GM11168 (cell line): ENCODE measurements around the gene SCYGR7.
"Not testable (repeated sequence)": the region's sequence is repeated elsewhere in the genome, so short reads cannot be mapped to it uniquely, and the experiment has no call there.

Source experiments
- in situ Hi-C: fragments of 300-500 bp; cut with MboI; formaldehyde crosslinking; loops from one replicate; pipeline ENCODE4 v1.12.0; 2022; ENCODE audit warnings: low sequenced_read_pairs; ENCODE audit not compliant: unreplicated experiment

The SCYGR7 gene, protein sequence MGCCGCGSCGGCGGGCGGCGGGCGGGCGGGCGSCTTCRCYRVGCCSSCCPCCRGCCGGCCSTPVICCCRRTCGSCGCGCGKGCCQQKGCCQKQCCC

GRCh38 chr2:227728035-227728434, at the start of gene SCYGR7:
TSS of gene SCYGR7 (plus strand) at chr2:227728335. CDS start at chr2:227728335, 0 bp downstream.
- in situ Hi-C loops: no loop called here

DNA sequence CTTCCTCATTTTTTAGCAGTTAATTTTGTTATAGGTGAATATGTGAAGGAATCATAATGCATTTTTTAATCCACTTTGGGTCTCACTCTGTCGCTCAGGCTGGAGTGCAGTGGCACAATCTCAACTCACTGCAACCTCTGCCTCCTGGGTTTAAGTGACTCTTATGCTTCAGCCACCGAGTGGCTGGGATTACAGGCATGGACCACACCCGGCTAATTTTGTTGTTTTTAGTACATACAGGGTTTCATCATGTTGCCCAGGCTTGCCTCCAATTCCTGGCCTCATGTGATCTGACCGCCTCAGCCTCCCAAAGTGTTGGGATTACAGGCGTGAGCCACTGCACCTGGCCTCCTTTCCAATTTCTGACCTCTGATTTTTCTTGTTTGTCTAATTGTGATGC, 43.9 kb upstream of the SCYGR7 start:
- in situ Hi-C loops: no loop called here

- in situ Hi-C loops: no loop called here
These were observed 40.9 kb upstream of the SCYGR7 start for GRCh38 chr2:227687189-227687588.

- in situ Hi-C loops: no loop called here
These were observed 31.0 kb upstream of the SCYGR7 start for GRCh38 chr2:227696990-227697679.

DNA sequence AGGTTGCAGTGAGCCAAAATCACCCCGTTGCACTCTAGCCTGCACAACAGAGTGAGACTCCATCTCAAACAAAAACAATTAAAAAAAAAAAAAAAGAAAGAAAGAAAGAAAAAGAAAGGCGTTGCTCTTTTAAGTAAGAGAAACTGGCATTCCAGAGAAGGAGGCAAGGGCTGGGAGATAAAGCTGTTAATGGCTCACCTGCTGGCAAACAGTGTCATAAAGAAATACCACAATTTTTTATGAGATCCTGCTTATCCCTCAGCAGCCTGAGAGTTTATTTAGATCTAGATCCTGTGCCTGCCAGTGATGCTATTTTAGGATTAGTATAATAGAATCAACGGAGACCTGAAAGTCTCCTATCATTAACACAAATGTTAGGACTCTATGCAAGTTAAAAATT, 26.6 kb upstream of the SCYGR7 start:
- in situ Hi-C loops: no loop called here

DNA sequence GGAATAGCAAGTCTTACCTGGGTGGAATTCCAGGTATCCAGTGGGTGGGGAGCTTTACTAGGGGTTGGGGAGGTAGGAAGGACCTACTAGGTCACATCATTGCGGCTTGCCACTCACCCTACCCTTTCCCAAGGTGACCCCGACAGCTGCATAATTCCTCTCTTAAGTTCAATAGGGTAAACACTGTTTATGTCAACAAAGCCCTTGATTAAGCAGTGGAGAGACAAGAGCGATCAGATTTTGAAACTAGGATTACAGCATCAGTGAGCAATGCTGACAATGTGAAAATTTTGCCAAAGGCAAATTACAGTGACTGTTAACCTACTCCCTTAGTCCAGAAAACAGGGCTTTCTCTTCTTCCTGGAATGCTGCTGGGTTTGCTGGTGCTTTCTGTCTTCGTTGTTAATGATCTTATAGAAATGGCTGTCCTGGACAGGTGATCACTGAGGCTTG, 24.8 kb upstream of the SCYGR7 start:
- in situ Hi-C loops: no loop called here

DNA sequence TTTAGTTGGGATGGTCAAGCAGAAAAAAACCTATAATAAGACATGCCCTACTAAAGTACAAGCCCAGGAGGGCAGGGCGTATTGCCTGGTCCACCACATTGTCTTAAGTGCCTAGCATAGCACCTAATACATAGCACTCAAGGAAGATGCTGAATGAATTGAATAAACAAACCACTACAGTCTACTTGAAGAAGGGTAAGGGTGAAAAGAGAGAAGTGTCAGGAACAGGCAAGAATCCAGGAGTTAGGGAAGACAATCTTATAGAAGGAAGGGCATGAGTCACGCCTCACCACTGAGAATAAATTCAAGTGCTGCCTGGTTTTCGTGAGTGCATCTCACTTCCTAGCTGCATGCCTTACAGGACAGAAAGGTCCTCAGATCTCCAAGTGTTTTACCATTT, 24.2 kb upstream of the SCYGR7 start:
- in situ Hi-C loops: no loop called here

GRCh38 chr2:227706859-227707258, 21.3 kb upstream of the SCYGR7 start:
- in situ Hi-C loops: no loop called here

GRCh38 chr2:227707390-227707789, 20.7 kb upstream of the SCYGR7 start:
- in situ Hi-C loops: no loop called here

DNA sequence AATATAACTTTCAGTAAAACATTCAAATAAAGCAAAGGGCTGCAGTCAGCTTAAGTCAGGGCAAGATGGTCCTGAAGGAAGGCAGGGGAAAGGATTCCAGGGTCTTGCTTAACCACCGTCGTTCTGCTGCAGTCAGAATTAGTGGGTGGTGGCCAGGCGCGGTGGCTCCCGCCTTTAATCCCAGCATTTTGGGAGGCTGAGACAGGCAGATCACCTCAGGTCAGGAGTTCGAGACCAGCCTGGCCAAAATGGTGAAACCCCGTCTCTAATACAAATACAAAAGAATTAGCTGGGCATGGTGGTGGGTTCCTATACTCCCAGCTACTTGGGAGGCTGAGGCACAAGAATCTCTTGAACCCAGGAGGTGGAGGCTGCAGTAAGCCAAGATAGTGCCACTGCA, 17.1 kb upstream of the SCYGR7 start:
- in situ Hi-C loops: no loop called here

DNA sequence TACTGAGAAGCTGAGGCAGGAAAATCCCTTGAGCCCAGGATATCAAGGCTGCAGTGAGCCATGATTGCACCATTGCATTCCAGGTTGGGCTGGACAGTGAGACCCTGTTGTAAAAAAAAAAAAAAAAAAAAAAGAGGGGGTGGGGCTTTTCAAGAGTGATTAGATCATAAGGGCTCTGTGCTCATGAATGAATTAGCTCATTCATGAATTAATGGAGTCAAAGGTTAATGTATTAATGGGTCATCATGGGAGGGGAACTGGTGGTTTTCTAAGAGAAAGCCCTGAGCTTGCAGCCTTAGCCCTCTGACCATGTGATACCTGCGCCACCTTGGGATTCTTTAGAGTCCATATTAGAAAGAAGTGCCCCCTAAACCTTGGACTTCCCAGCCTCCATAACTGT, 14.8 kb upstream of the SCYGR7 start:
- in situ Hi-C loops: no loop called here

DNA sequence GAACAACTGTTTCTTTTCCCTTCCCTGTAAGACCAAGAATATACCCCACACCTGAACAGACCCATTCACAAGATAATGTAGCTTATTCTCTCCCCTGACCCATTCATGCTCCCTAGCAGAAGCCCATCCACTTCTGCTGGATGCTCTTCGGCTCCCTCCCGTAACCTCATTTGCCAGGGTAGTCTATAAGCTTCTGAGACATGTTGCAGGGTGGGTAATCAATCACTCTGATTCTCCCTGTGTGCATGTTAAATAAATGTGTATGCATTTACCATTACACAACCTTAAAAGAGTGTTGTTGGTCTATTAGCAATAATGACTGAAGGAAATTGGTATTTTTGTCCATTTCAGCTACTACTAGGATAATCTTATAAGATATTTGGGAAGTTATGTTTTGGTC, 11.6 kb upstream of the SCYGR7 start:
- in situ Hi-C loops: no loop called here

DNA sequence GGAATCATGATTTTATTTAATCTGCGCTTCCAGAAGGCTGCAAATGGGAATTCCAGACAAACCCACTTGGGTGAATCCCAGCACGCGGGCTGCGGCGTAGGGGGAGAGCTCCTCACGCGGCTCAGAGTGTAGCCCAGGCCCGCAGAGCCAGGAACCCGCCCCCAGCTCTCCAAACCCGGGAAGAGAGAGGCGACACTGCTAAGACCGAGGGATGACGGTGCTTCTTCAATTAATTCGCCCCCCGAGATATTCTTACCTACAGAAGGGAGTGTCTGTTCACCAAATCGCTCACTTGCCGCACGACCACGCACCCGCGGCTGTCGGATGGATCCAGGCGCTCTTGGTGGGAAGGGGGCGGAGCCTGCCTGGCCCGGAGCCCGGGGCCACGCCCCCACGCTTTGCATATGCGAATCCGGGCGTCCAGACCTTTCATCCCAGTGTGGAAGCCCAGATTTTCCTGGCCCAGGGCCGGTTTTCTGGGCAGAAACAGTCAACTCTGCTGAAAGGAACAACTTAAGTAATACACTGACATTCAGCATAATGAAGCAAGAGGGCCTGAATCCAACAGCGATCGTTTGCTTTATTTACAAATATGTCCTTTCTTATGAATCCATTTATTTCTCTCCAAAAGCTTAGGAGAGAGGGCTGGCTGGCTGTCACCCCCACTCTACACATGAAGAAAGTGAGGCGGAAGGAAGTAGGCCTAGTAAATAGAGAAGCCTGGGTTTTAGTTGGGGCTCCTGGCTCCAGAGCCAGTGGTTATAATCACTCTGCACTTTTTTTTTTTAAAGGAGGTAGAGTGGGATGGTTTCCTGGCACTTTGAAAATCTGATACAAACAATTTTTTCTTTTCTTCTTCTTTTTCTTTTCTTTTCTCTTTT, 10.2 kb upstream of the SCYGR7 start, which contains the start of gene SLC19A3:
Gene SLC19A3, minus strand, starts transcription at position 342 of the 881 bp plus-strand sequence. CDS start 15,710 bp downstream, outside the sequence.
- in situ Hi-C loops: no loop called here

DNA sequence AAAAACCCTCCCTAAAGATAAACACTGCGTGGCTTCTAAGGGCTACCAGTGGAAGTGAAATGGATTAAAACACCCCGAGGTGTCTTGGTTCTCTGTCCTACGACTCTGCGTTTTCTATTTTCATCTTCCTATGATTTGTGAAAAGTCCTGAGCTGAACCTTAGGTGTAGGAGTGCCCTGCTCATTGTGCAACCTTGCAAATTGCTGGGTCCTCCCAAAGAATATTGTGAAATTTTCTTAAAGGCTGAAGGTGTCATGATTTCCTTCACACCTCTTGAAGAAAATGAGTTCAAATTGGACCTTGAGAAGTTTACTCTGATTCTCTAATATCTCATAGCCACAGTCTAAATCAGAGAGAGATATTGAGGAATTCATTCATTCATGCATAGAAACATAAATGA, 8.5 kb upstream of the SCYGR7 start:
- in situ Hi-C loops: no loop called here

DNA sequence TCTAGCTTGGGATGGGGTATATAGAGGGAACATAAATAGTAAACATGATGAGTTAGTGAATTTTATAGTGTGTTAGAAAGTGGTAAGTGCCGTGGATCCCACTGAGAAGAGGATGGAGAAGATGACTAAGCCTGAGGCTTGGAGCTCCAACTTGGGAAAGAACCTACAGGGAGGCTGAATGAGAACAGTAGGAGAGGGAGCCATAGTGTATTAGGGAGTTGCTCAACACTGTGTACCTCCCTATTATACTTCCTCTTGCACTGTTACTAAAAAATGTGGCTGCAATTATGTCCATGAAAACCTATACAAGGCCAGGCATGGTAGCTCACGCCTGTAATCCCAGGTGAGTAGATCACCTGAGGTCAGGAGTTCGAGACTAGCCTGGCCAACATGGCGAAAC, 7.5 kb upstream of the SCYGR7 start:
- in situ Hi-C loops: no loop called here

GRCh38 chr2:227722821-227723220, 5.3 kb upstream of the SCYGR7 start:
- in situ Hi-C loops: not testable (repeated sequence)

- in situ Hi-C loops: no loop called here
These were observed 3.6 kb upstream of the SCYGR7 start, which contains the start of gene SCYGR6 for GRCh38 chr2:227724394-227725039. TSS of gene SCYGR6 (minus strand) at chr2:227724757. CDS start at chr2:227724757, 0 bp downstream.

- in situ Hi-C loops: no loop called here
These were observed 11.2 kb downstream of the SCYGR7 start for GRCh38 chr2:227739351-227739750.

- in situ Hi-C loops: not testable (repeated sequence)
These were observed 12.6 kb downstream of the SCYGR7 start for GRCh38 chr2:227740705-227741104.

- in situ Hi-C loops: no loop called here
These were observed 17.5 kb downstream of the SCYGR7 start, which contains the start of gene SCYGR8 for GRCh38 chr2:227745594-227745993. TSS of gene SCYGR8 (plus strand) at chr2:227745894. CDS start at chr2:227745894, 0 bp downstream.
